Stomach (tissue), 4 donors: Measurements from ENCODE around the gene C16orf78.

Experiments used
- POLR2AphosphoS5 ChIP-seq, 3 donors: sonication (generic); formaldehyde crosslinking; IDR thresholded peaks; one replicate each; pipeline ENCODE4 v1.6.1; 2016; ENCODE audit warnings: antibody characterized with exemption in 3 of 3
- TF ChIP-seq, protein P1 (sequence below), 7 experiments: fragments of 450-650 bp in 4 of 7; fragments of 200-600 bp in 3 of 7; sonication (generic) in 3 of 7; IDR thresholded peaks; one replicate each; pipeline ENCODE4 v1.5.1; 2016 to 2019; ENCODE audit warnings: antibody characterized with exemption in 7 of 7, control low read depth in 2 of 7, mild to moderate bottlenecking in 1 of 7

DNA sequence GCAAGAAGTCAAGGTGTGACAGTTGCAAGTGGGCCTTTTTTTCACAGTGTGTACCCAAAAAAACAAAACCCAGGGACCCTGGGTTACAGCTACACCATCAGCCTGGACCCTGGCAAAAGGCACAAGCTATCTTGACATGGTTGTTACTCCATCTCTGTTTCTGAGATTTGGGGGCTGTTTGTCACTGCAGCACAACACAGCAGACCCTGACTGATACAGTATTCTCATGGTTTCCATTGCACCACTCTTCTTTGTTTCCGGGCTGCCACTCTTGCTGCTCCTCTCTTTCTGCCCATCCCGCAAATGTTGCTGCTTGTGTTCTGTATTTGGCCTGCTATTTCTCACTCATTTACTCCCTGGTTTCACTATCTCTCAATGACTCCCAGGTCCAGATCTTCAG lies 55.2 kb downstream of the C16orf78 start:
- TF ChIP-seq, protein P1, sequence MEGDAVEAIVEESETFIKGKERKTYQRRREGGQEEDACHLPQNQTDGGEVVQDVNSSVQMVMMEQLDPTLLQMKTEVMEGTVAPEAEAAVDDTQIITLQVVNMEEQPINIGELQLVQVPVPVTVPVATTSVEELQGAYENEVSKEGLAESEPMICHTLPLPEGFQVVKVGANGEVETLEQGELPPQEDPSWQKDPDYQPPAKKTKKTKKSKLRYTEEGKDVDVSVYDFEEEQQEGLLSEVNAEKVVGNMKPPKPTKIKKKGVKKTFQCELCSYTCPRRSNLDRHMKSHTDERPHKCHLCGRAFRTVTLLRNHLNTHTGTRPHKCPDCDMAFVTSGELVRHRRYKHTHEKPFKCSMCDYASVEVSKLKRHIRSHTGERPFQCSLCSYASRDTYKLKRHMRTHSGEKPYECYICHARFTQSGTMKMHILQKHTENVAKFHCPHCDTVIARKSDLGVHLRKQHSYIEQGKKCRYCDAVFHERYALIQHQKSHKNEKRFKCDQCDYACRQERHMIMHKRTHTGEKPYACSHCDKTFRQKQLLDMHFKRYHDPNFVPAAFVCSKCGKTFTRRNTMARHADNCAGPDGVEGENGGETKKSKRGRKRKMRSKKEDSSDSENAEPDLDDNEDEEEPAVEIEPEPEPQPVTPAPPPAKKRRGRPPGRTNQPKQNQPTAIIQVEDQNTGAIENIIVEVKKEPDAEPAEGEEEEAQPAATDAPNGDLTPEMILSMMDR (IDR thresholded peaks at IDR 0.05) = no peak
- no peak for TF ChIP-seq POLR2AphosphoS5 (IDR thresholded peaks at IDR 0.05)
